Caco-2 (cell line): ENCODE results near the gene PAM. TPM values are rescaled to one million over a fixed set of nuclear protein-coding genes. Genes with fewer than 3 reads are reported as not detected.

Source experiments
- BruUV-seq: library from RNA; stranded (reverse); fragments of 400-500 nt; replicated peaks from 2 replicates; lab custom pipeline; 2021; lab: Mats Ljungman, UMichigan
- CTCF ChIA-PET: fragments of 300-600 bp; sonication (Branson Sonifier 250); formaldehyde crosslinking; loops from one replicate; lab custom pipeline; 2022; ENCODE audit warnings: antibody characterized with exemption; lab: Charles Lee
- POLR2A ChIA-PET: fragments of 300-600 bp; sonication (Branson Sonifier 250); formaldehyde crosslinking; loops from one replicate; lab custom pipeline; 2022; ENCODE audit warnings: antibody characterized with exemption; lab: Charles Lee
- DNase-seq, 2 experiments: peaks; one replicate each; pipeline versions ENCODE4 v3.0.0 to v3.0.0-alpha.2; 2020 to 2022
- H3K27me3 ChIP-seq: replicated peaks from 2 replicates; pipeline ENCODE4 v1.6.0; 2011; ENCODE audit warnings: low read length; ENCODE audit not compliant: control insufficient read depth, insufficient read depth
- H3K36me3 ChIP-seq: 2 replicates; pipeline ENCODE4 v1.5.1; 2011; ENCODE audit warnings: low read length; ENCODE audit not compliant: control insufficient read depth, insufficient read depth
- H3K4me1 ChIP-seq: fragments of 250-450 bp; sonication (Bioruptor Pico); 2 replicates; pipeline ENCODE4 v1.5.1; 2020; ENCODE audit warnings: mild to moderate bottlenecking
- H3K4me3 ChIP-seq: 2 replicates; pipeline ENCODE4 v1.5.1; 2011; ENCODE audit warnings: low read depth, mild to moderate bottlenecking, control low read depth, low read length
- H3K9me3 ChIP-seq: fragments of 250-450 bp; sonication (Bioruptor Pico); 2 replicates; pipeline ENCODE4 v1.5.1; 2020; ENCODE audit warnings: mild to moderate bottlenecking, moderate library complexity
- H3K27ac Mint-ChIP-seq: one replicate; pipeline ENCODE4 v1.8.0; 2022; ENCODE audit warnings: mixed read lengths; ENCODE audit not compliant: unreplicated experiment
- H3K27me3 Mint-ChIP-seq: one replicate; pipeline ENCODE4 v1.8.0; 2022; ENCODE audit warnings: mixed read lengths; ENCODE audit not compliant: insufficient read depth, unreplicated experiment
- H3K36me3 Mint-ChIP-seq: one replicate; pipeline ENCODE4 v1.8.0; 2022; ENCODE audit warnings: mild to moderate bottlenecking, mixed read lengths; ENCODE audit not compliant: insufficient read depth, unreplicated experiment
- H3K4me1 Mint-ChIP-seq: one replicate; pipeline ENCODE4 v1.8.0; 2022; ENCODE audit warnings: low read depth, mixed read lengths; ENCODE audit not compliant: unreplicated experiment
- H3K4me3 Mint-ChIP-seq: one replicate; pipeline ENCODE4 v1.8.0; 2022; ENCODE audit warnings: mild to moderate bottlenecking, moderate library complexity, mixed read lengths; ENCODE audit not compliant: unreplicated experiment
- H3K9me3 Mint-ChIP-seq: one replicate; pipeline ENCODE4 v1.8.0; 2022; ENCODE audit warnings: mixed read lengths; ENCODE audit not compliant: unreplicated experiment
- CTCF ChIP-seq, 2 experiments: fragments of 200-600 bp in 1 of 2; IDR thresholded peaks; 1 replicate in 1 of 2; 2 replicates in 1 of 2; pipeline versions ENCODE4 v1.5.1 to v1.8.0; 2011 to 2022; ENCODE audit warnings: antibody characterized with exemption in 1 of 2, control low read depth in 1 of 2, inconsistent platforms in 1 of 2, low read depth in 1 of 2, low read length in 1 of 2, mild to moderate bottlenecking in 1 of 2, moderate library complexity in 1 of 2; ENCODE audit not compliant: insufficient read depth in 1 of 2, severe bottlenecking in 1 of 2, unreplicated experiment in 1 of 2
- intact Hi-C: fragments of 100-400 bp; cut with micrococcal nuclease; formaldehyde crosslinking; loops from one replicate; pipeline ENCODE4 v1.10.0; 2022; ENCODE audit not compliant: unreplicated experiment
- total RNA-seq: library from RNA; stranded (reverse); gene quantifications from 2 replicates; pipeline ENCODE4 v1.2.3, GENCODE V29; 2022

Gene PAM
- total RNA-seq, 1 experiment from 2014 or later: 48.0 TPM

- no peaks in the 10 kb centered on the region for H3K4me1 ChIP-seq
- POLR2A ChIA-PET: no interaction called here
- no TSS peak for BruUV-seq
Measured at GRCh38 chr5:102957141-102957540, 202.0 kb downstream of the PAM start.

GRCh38 chr5:102958481-102959011, 203.4 kb downstream of the PAM start:
- ChIA-PET POLR2A (no interaction called here), CTCF (no interaction called here)
- no peak for DNase-seq
- H3K4me1 ChIP-seq: no peaks in the 10 kb centered on the region
- BruUV-seq: no TSS peak
- no peak overlapping the region for H3K27ac Mint-ChIP-seq
- no peaks in the 10 kb centered on the region for H3K27me3 Mint-ChIP-seq
- intact Hi-C loops: loop anchor here (5.0 kb wide), 1 partner anchor 176 kb away; no protein-coding TSS in a partner anchor
- H3K9me3 Mint-ChIP-seq: no peaks in the 10 kb centered on the region
- H3K36me3 ChIP-seq: no peaks in the 10 kb centered on the region
- H3K27me3 ChIP-seq: no peaks in the 10 kb centered on the region
- H3K4me3 Mint-ChIP-seq: no peak overlapping the region
- H3K9me3 ChIP-seq: no peaks in the 10 kb centered on the region
- H3K4me3 ChIP-seq: no peak overlapping the region
- H3K36me3 Mint-ChIP-seq: no peaks in the 10 kb centered on the region
- TF ChIP-seq CTCF (IDR thresholded peaks at IDR 0.05; ENCODE audit: insufficient read depth in 1 of 2, low read depth in 1 of 2, low read length in 1 of 2, severe bottlenecking in 1 of 2, unreplicated experiment in 1 of 2): no peak
- H3K4me1 Mint-ChIP-seq: peaks cover 11% of the 10 kb centered on the region

More at GRCh38 chr5:102957141-102957540, 202.0 kb downstream of the PAM start:
- TF ChIP-seq CTCF (IDR thresholded peaks at IDR 0.05; ENCODE audit: insufficient read depth in 1 of 2, low read depth in 1 of 2, low read length in 1 of 2, severe bottlenecking in 1 of 2, unreplicated experiment in 1 of 2): no peak
- intact Hi-C loops: loop anchor here (5.0 kb wide), 1 partner anchor 175 kb away; no protein-coding TSS in a partner anchor
- no peaks in the 10 kb centered on the region for H3K27me3 Mint-ChIP-seq
- H3K9me3 Mint-ChIP-seq: no peaks in the 10 kb centered on the region
- CTCF ChIA-PET: no interaction called here
- H3K4me1 Mint-ChIP-seq: peaks cover 11% of the 10 kb centered on the region
- no peak for DNase-seq
- H3K4me3 ChIP-seq: no peak overlapping the region
- no peak overlapping the region for H3K27ac Mint-ChIP-seq
- no peaks in the 10 kb centered on the region for H3K36me3 Mint-ChIP-seq
- H3K9me3 ChIP-seq: no peaks in the 10 kb centered on the region
- no peaks in the 10 kb centered on the region for H3K36me3 ChIP-seq
- no peak overlapping the region for H3K4me3 Mint-ChIP-seq
- no peaks in the 10 kb centered on the region for H3K27me3 ChIP-seq

- Histone ChIP-seq H3K9me3 (no peaks in the 10 kb centered on the region), H3K4me1 (no peaks in the 10 kb centered on the region), H3K4me3 (no peak overlapping the region), H3K36me3 (no peaks in the 10 kb centered on the region), H3K27me3 (no peaks in the 10 kb centered on the region)
- no peak for DNase-seq
- Mint-ChIP-seq H3K36me3 (no peaks in the 10 kb centered on the region), H3K4me1 (peaks cover 11% of the 10 kb centered on the region), H3K4me3 (no peak overlapping the region), H3K27me3 (no peaks in the 10 kb centered on the region), H3K27ac (no peak overlapping the region), H3K9me3 (no peaks in the 10 kb centered on the region)
- ChIA-PET CTCF (no interaction called here), POLR2A (no interaction called here)
- intact Hi-C loops: loop anchor here (5.0 kb wide), 1 partner anchor 177 kb away; no protein-coding TSS in a partner anchor
- no peak for TF ChIP-seq CTCF (IDR thresholded peaks at IDR 0.05; ENCODE audit: insufficient read depth in 1 of 2, low read depth in 1 of 2, low read length in 1 of 2, severe bottlenecking in 1 of 2, unreplicated experiment in 1 of 2)
- BruUV-seq: no TSS peak
Measured at GRCh38 chr5:102959055-102959454, 203.9 kb downstream of the PAM start.
